GM21367 (cell line): ENCODE results near the gene MIER2.
A peak's percentile ranks its signal among the peaks of the same experiment; 100 is the strongest.
"Not testable (repeated sequence)": the region's sequence is repeated elsewhere in the genome, so short reads cannot be mapped to it uniquely, and the experiment has no call there.

Experiments used
- ATAC-seq: cut with Tn5 transposase; IDR thresholded peaks from one replicate; pipeline ENCODE4 v1.9.1; 2021; ENCODE audit not compliant: unreplicated experiment

MIER2 gene

GRCh38 chr19:364496-365287, 20.1 kb upstream of the MIER2 start:
- no peak for ATAC-seq

GRCh38 chr19:362683-363082, 18.1 kb upstream of the MIER2 start:
- ATAC-seq = no peak

DNA sequence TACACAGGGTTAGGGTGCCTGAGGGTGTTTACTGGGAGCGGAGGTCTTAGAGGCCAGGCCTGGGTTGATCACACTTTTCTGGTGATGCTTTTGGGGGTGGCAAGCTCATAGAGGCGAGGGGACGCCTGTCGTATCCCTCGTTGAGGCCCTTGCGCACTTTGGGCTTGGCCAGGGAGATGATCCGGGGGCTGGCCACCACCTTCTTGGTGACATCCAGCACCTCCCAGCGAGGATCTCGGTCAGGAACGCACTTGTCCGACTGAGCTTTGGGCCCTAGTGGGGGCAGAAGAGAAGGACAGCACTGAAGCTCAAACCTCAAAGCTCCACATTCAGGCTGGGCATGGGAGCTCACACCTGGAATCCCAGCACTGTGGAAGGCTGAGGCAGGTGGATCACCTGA, 17.6 kb upstream of the MIER2 start:
- no peak for ATAC-seq

- no peak for ATAC-seq
These were observed 15.0 kb upstream of the MIER2 start for GRCh38 chr19:359653-359925.

DNA sequence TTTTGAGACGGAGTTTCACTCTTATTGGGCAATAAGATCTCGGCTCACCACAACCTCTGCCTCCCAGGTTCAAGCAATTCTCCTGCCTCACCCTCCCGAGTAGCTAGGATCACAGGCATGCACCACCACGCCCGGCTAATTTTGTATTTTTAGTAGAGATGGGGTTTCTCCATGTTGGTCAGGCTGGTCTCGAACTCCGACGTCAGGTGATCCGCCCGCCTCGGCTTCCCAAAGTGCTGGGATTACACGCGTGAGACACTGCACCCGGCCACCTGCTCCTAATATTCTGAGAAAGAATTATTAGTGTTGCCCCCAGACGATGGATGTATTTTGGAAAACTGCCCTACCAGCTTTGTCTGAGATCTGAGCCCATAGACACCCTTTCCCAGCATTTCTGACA, 10.9 kb upstream of the MIER2 start:
- ATAC-seq = not testable (repeated sequence)

GRCh38 chr19:355134-355533, 10.5 kb upstream of the MIER2 start:
- no peak for ATAC-seq

DNA sequence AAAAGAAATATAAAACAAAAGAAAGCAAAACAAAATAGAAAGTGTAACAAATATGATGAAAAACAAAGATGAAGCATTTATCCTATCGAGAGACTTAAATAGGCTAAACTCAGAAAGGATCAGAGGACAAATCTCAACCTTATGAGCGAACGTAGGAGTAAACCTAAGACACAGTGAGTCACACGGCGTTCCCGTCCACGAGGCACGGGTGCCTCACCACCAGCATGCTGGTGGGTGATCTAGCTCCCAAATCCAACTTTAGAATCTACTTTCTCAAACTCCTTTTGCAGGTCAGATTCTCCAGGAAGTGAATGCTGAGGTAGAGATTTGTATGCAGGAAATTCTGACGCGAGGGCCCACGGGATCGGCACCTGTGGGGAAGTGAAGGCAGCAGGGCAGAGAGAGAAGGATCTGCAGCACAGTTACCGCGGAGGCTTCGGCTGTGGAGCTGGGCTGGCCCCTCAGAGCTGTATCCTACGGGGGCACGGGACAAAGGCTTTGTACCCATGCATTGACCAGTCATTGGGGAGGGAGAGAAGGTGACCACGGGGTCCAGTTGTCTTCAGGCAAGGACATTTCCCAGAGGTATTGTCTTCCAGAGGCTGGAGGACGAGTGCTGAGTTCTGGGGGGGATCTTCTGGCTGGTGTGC, 7.5 kb upstream of the MIER2 start:
- ATAC-seq = no peak

- no peak for ATAC-seq
These were observed 3.6 kb upstream of the MIER2 start for GRCh38 chr19:347946-348861.

GRCh38 chr19:345320-345879, 804 bp upstream of the MIER2 start:
- ATAC-seq = no peak

DNA sequence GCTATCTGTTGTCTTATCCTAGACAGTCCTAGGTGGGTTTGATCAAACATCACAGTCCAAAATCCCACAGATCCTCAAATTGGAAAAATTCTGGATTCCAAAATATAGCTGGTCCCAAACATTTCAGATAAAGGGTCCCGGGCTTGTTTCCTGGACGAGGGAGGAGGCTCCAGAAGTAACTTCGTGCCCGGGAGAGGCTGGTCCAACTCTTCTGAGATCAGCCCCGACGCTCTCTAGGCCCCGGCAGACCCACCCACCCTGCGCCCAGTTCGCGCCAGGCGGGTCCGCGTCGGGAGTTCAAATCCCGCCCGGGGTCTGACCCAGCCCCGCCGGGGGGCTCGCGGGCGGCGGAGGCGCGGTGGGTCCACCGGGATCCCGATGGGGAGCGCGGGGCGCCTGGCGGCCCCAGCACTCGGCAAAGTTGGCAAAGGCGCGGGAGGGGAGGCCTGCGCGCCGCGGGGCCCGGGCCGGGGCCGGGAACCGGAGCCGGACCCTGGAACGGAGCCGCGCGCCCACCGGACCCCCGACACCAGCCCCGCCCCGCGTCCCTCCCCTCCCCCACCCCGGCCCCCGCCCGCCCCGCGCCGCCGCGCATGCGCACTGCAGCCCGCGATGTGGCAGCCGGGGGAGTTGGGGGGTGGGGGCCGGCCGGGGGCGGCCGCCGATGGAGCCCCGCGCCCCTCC, 513 bp downstream of the MIER2 start:
- ATAC-seq = peak; percentile 17

DNA sequence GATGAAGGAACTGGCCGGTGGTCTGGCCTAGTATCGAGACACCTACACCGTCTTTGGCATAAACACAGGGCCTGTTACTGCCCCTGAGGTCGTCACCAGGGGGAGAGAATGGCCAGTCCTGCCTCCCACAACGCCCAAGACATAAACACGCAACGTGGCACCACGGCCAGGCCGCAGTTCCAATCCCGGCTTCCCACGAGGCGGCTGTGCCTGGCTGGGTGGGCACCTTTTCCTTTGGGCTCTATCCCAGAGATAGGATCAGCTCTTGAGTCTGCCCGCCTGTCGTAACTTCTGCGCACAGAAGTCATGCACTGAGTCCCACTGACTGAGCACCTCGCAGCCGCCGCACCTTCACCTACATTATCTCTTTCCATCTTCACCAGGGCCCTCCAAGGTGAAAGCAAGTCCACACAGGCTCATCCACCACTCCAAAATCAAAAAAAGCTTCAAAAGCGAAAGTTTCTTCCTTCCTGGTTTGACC, 1.1 kb downstream of the MIER2 start:
- ATAC-seq = no peak

- no peak for ATAC-seq
These were observed 1.7 kb downstream of the MIER2 start for GRCh38 chr19:342801-343421.

DNA sequence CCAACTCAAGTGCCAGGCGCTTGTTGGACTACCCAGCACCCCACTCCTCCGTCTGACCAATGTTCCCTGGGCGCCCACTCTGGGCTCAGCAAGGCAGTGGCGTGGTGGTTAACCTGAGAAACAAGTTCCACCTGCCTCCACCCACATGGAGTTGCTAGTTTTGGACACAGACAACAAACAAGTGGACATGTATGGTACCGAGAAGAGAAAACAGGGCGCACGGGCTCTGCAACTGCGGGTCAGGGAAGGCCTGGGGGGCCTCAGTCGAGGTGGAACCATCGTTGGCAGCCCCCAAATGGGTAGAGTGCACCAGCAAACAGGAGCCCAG, 2.5 kb downstream of the MIER2 start:
- ATAC-seq = no peak

GRCh38 chr19:341386-342127, 3.0 kb downstream of the MIER2 start:
- no peak for ATAC-seq

DNA sequence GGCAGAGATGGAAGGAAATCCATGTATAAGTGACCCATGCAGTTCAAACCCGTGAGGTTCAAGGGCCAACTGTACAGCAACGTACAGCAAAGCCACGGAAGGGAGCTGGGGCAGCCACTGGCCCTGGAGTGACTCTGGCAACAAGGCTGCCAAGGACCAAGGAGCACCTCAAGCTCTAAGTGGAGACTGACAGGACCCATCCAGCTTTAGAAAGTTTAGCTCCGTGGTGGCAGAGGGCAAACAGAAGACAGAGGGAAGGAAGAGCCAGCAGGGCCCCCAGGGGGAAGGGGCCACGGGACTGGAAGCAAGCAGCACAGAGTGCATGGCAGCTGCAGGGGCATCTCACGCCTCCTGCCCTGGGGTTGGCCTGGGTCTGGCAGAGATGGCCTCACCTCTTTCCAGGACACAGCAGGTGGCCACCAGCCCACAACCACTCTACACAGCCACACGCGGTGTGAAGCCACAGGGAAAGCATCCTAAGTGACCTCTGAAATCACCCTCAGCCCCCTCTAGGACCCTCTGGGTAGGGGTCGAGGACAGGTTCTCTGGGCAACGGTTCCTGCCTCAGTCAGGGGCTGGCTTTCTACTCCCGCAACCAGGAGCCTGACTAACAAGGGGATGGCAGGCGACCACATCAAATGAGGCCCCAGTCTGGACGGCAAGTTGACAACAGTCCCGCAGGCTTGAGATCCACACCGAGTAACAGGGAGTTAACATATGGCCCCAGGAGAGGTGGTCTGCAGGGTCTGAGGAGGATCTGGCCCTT, 3.8 kb downstream of the MIER2 start:
- no peak for ATAC-seq

DNA sequence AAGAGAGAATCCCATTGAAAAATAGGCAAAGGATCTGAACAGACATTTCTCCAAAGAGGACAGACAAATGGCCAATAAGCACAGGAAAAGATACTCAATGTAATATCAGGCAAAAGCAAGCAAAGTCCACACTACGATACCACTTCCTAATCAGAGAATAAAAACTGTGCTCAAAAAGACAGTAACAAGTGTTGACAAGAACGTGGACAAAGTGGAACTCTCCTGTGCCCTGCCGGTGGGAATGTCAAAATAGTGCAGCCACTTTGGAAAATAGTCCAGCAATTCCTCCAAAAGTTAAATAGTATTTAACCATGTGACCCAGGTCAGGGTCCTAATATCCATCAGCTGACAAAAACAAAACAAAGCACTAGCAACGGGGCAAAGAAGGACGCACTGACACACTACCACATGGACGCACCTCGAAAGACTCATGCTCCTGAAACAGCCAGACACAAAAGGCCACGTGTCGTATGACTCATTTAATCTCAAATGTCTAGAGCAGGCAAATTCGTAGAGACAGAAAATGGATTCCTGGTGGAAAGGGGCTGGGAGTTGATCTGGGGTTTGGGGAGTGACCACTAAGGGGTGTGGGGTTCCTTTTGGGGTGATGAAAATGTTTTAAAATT, 5.2 kb downstream of the MIER2 start:
- ATAC-seq = no peak

DNA sequence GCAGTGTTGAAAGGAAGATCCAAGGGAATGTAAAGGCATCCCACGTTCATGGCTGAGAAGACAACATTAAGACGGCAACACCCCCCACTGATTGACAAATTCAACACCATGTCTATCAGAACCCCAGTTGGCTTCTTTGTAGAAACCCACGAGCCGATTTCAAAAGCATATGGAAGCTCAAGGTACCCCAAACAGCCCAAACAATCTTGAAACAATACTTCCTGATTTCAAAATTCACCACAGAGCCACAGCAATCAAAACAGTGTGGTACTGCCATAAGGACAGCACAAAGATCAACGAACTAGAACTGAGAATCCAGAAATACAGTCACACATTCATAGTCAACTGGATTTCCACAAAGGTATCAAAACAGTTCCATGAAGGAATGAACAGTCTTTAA, 6.2 kb downstream of the MIER2 start:
- no peak for ATAC-seq

DNA sequence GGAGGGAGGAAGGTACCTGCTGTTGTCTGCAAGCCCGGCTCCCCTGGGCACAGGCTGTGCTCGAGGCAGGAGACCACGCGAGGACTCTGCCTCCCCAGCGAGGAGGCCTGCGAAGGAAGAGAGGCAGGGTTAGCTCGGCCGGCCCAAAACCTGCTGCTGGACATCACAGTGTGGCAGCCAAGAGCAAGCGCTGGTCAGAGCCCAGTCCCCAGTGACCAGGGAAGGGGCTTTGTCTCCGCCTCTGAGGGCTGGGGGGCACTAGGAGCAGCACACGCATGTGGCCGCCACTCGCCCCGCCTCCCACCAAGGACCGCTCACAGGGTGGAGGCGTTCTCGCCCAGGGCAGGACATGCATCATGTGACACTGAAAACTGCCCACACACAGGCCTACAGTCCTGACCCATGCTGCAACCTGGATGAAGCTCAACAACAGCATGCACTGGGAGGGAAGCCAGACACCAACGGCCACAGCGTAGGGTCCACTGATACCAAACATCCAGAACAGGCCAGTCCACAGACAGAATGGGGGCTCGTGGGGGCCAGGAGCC, 8.5 kb downstream of the MIER2 start:
- no peak for ATAC-seq
